Measurements from ENCODE around the gene TRIM32.

Gene TRIM32

GRCh38 chr9:116750510-116750909 lies 63.4 kb downstream of the TRIM32 start:
- Histone ChIP-seq H3K4me3 (ENCODE audit: low read depth, low read length) (no peak overlapping the region), H3K9me3 (ENCODE audit: control insufficient read depth, insufficient read depth, low read depth, low read length) (no peaks in the 10 kb centered on the region), H3K4me1 (ENCODE audit: control insufficient read depth, insufficient read depth, low read length) (no peaks in the 10 kb centered on the region), H3K27ac (ENCODE audit: extremely low read depth, low read depth, low read length) (no peak overlapping the region), H3K36me3 (ENCODE audit: control insufficient read depth in 2 of 2, insufficient read depth in 1 of 2, low read length in 2 of 2) (no peaks in the 10 kb centered on the region)
- POLR2A ChIA-PET = no interaction called here
- CTCF ChIA-PET = interaction anchor here (1.8 to 2.5 kb wide), 2 partner anchors 13 to 111 kb away, joined by 10 to 17 read pairs; no protein-coding TSS in a partner anchor
- TF ChIP-seq ZNF707 (tag by site-specific recombination; IDR thresholded peaks at IDR 0.05) (no peak), ZBTB21 (tag by site-specific recombination; IDR thresholded peaks at IDR 0.05) (no peak), ZNF2 (tag by site-specific recombination; IDR thresholded peaks at IDR 0.05) (no peak), ZNF311 (tag by site-specific recombination; IDR thresholded peaks at IDR 0.05; ENCODE audit: borderline replicate concordance) (no peak), ZSCAN23 (tag by site-specific recombination; IDR thresholded peaks at IDR 0.05) (no peak), YY2 (tag by site-specific recombination; IDR thresholded peaks at IDR 0.05) (no peak), MZF1 (tag by site-specific recombination; IDR thresholded peaks at IDR 0.05; ENCODE audit: borderline replicate concordance) (no peak), KLF10 (tag by site-specific recombination; IDR thresholded peaks at IDR 0.05) (no peak), ZNF433 (tag by site-specific recombination; IDR thresholded peaks at IDR 0.05; ENCODE audit: low read depth) (no peak), ZFP41 (tag by site-specific recombination; IDR thresholded peaks at IDR 0.05; ENCODE audit: borderline replicate concordance) (no peak)

All from HEK293 (cell line).